ENCODE measurements around the gene CPTP.

Gene CPTP

DNA sequence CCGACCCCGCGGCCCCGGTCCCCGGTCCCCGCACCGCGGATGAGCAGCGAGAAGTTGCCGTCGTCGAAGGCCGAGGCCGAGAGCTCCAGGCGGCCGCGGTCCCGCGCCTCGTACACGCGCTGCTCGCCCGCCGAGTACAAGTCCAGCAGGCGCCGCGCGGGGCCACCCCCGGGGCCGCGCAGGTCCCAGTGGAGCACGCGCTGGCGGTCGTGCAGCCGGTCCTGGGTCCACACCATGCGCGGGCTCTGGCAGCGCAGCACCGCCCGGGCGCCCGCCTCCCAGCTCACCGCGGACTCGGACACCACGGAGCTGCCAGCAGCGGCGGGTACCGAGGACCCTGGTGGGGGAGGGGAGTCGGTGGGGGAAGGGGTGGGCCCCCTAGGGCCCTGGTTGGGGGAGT lies 30.8 kb downstream of the CPTP start:
- no peak for TF ChIP-seq EZH2phosphoT487 (conservative IDR thresholded peaks at IDR 0.05; ENCODE audit: low read length)
- TF ChIP-seq, protein P1, sequence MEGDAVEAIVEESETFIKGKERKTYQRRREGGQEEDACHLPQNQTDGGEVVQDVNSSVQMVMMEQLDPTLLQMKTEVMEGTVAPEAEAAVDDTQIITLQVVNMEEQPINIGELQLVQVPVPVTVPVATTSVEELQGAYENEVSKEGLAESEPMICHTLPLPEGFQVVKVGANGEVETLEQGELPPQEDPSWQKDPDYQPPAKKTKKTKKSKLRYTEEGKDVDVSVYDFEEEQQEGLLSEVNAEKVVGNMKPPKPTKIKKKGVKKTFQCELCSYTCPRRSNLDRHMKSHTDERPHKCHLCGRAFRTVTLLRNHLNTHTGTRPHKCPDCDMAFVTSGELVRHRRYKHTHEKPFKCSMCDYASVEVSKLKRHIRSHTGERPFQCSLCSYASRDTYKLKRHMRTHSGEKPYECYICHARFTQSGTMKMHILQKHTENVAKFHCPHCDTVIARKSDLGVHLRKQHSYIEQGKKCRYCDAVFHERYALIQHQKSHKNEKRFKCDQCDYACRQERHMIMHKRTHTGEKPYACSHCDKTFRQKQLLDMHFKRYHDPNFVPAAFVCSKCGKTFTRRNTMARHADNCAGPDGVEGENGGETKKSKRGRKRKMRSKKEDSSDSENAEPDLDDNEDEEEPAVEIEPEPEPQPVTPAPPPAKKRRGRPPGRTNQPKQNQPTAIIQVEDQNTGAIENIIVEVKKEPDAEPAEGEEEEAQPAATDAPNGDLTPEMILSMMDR (IDR thresholded peaks at IDR 0.05; ENCODE audit: insufficient read depth, low read length, poor library complexity, severe bottlenecking): no peak
- H3K36me3 ChIP-seq (ENCODE audit: low read length): no peaks in the 10 kb centered on the region
- peaks cover 6% of the 10 kb centered on the region; the same call in 1 of the 2 replicates for H3F3A ChIP-seq (ENCODE audit: insufficient read depth)
- H3K9me3 ChIP-seq (ENCODE audit: insufficient read depth, low read length): no peaks in the 10 kb centered on the region
- no peaks in the 10 kb centered on the region for H3K9me2 ChIP-seq (replicated peaks; ENCODE audit: insufficient read depth, low read length)
- H3K27me3 ChIP-seq (ENCODE audit: low read length): no peaks in the 10 kb centered on the region
- no peaks in the 10 kb centered on the region for H4K20me1 ChIP-seq (ENCODE audit: low read depth, low read length)
- no peak overlapping the region for H2AFZ ChIP-seq (ENCODE audit: low read depth, low read length, severe bottlenecking)
- no peaks in the 10 kb centered on the region for H3K79me2 ChIP-seq (ENCODE audit: insufficient read depth, low read length)
- no peak overlapping the region for H3K9ac ChIP-seq (ENCODE audit: low read length)
- H3K27ac ChIP-seq (ENCODE audit: low read depth, low read length): no peak overlapping the region
- no peak overlapping the region for H3K4me3 ChIP-seq (ENCODE audit: insufficient read depth, low read length, poor library complexity, severe bottlenecking)
- no peak overlapping the region for H3K4me2 ChIP-seq (ENCODE audit: low read depth, low read length, poor library complexity, severe bottlenecking)

DNA sequence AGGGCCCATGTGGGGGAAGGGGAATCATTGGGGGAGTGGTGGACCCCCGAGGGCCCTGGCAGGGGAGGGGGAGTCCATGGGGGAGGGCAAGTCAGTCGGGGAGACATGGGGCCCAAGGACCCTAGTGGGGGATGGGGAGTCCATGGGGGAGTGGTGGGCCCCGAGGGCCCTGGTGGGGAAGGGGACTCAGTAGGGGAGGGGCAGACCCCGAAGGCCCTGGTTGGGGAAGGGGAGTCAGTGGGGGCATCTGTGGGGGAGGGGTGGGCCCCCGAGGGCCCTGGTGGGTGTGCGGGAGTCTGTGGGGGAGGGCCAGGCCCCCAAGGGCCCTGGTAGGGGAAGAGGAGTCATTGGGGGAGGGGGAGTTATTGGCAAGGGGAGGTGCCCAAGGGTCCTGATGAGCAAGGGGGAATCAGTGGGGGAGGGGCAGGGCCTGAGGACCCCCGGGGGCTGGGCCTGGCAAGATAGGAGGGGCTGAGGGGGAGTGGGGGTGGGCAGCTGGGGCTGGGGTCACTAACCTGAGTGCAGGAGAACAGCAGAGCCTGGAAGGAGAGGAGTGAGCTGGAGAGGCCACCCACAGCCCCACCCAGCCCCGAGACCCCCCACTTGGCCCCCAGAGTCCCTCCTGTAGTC lies 31.7 kb downstream of the CPTP start:
- Histone ChIP-seq H3K36me3 (ENCODE audit: low read length) (no peaks in the 10 kb centered on the region), H3K9me2 (replicated peaks; ENCODE audit: insufficient read depth, low read length) (no peaks in the 10 kb centered on the region), H3K9ac (ENCODE audit: low read length) (no peak overlapping the region), H4K20me1 (ENCODE audit: low read depth, low read length) (no peaks in the 10 kb centered on the region), H3K79me2 (ENCODE audit: insufficient read depth, low read length) (no peaks in the 10 kb centered on the region), H3K4me2 (ENCODE audit: low read depth, low read length, poor library complexity, severe bottlenecking) (no peak overlapping the region), H3F3A (ENCODE audit: insufficient read depth) (peaks cover 6% of the 10 kb centered on the region; the same call in 1 of the 2 replicates), H2AFZ (ENCODE audit: low read depth, low read length, severe bottlenecking) (no peak overlapping the region), H3K27me3 (ENCODE audit: low read length) (no peaks in the 10 kb centered on the region), H3K27ac (ENCODE audit: low read depth, low read length) (no peak overlapping the region), H3K4me3 (ENCODE audit: insufficient read depth, low read length, poor library complexity, severe bottlenecking) (no peak overlapping the region), H3K9me3 (ENCODE audit: insufficient read depth, low read length) (no peaks in the 10 kb centered on the region)
- TF ChIP-seq, protein P1 (IDR thresholded peaks at IDR 0.05; ENCODE audit: insufficient read depth, low read length, poor library complexity, severe bottlenecking): no peak
- no peak for TF ChIP-seq EZH2phosphoT487 (conservative IDR thresholded peaks at IDR 0.05; ENCODE audit: low read length)

DNA sequence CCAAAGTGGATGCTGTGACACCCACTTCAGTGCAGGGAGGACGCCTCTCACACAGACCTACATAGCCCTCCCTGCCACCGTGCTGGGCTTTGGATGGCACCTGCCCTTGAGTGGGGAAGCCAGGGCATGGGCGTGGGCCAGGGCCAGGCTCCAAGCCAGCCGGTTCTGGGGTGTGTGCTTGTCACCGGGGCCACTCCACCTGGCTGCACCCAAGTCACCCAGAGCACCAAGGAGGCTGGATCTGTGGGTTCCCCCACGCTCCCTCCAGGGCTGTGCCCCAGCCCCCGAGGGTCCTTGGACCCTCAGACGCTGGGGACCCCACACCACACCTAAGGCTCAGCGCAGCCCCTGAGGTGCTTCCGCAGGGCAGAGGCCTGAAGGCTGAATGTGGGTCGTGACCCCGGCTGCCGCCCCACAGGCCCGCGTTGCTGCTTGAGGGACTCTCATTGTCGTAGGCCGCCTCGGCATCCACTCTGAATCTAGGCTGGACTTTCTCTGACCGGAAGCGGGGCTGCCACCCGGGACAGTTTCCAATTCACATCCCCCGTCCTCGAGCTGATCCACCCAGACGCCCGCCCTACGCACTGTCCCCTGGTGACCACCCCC lies 32.3 kb downstream of the CPTP start:
- Histone ChIP-seq H3F3A (ENCODE audit: insufficient read depth) (peaks cover 6% of the 10 kb centered on the region; the same call in 1 of the 2 replicates), H3K4me2 (ENCODE audit: low read depth, low read length, poor library complexity, severe bottlenecking) (no peak overlapping the region), H2AFZ (ENCODE audit: low read depth, low read length, severe bottlenecking) (no peak overlapping the region), H3K9ac (ENCODE audit: low read length) (no peak overlapping the region), H3K4me3 (ENCODE audit: insufficient read depth, low read length, poor library complexity, severe bottlenecking) (no peak overlapping the region), H3K79me2 (ENCODE audit: insufficient read depth, low read length) (no peaks in the 10 kb centered on the region), H3K9me2 (replicated peaks; ENCODE audit: insufficient read depth, low read length) (no peaks in the 10 kb centered on the region), H3K27me3 (ENCODE audit: low read length) (no peaks in the 10 kb centered on the region), H3K9me3 (ENCODE audit: insufficient read depth, low read length) (no peaks in the 10 kb centered on the region), H3K27ac (ENCODE audit: low read depth, low read length) (no peak overlapping the region), H3K36me3 (ENCODE audit: low read length) (no peaks in the 10 kb centered on the region), H4K20me1 (ENCODE audit: low read depth, low read length) (no peaks in the 10 kb centered on the region)
- TF ChIP-seq, protein P1 (IDR thresholded peaks at IDR 0.05; ENCODE audit: insufficient read depth, low read length, poor library complexity, severe bottlenecking): no peak
- TF ChIP-seq EZH2phosphoT487 (conservative IDR thresholded peaks at IDR 0.05; ENCODE audit: low read length): no peak
